ENCODE data around the gene POLD2. TPM values are rescaled to one million over a fixed set of nuclear protein-coding genes. Genes with fewer than 3 reads are reported as not detected.

Gene POLD2
- total and polyA plus RNA-seq, 2 of the 13 experiments (the other 11 are each of a cell fraction or from before 2014, with no cell fraction given) = 87.6 to 95.1 TPM

- TF ChIP-seq MTERF4 (CRISPR knock-in tag; IDR thresholded peaks at IDR 0.05) (no peak), HNRNPLL (IDR thresholded peaks at IDR 0.05; ENCODE audit: low read depth, low read length, poor library complexity, severe bottlenecking) (no peak)
Measured at GRCh38 chr7:44147026-44147991, 24.0 kb upstream of the POLD2 start (continued).

- ATAC-seq (peak; percentile 58), DNase-seq (ENCODE audit: low spot score) (no peak), FAIRE-seq (no peak)
- Histone ChIP-seq H3K9me3 (ENCODE audit: low read length) (no peaks in the 10 kb centered on the region), H3K4me3 (replicated peaks in 1 of 3; ENCODE audit: insufficient read depth in 1 of 3, low read depth in 2 of 3, low read length in 3 of 3) (no peak overlapping the region; a peak in 1 of 6 replicates), H3K27me3 (ENCODE audit: control insufficient read depth in 1 of 2, insufficient read depth in 2 of 2, low read length in 2 of 2) (peaks cover 1 to 36% of the 10 kb centered on the region in 2 experiments; a peak in 3 of 5 replicates), H3K9ac (ENCODE audit: insufficient read depth, low read depth, low read length) (no peak overlapping the region), H4K20me1 (ENCODE audit: insufficient read depth, low read length) (no peaks in the 10 kb centered on the region), H3K79me2 (ENCODE audit: insufficient read depth, low read length) (no peaks in the 10 kb centered on the region), H3K4me2 (ENCODE audit: low read depth, low read length) (no peak overlapping the region), H2AFZ (ENCODE audit: low read length) (no peak overlapping the region), H3K4me1 (ENCODE audit: insufficient read depth, low read length) (no peaks in the 10 kb centered on the region), H3K27ac (ENCODE audit: extremely low read length, insufficient read depth, low read length) (no peak overlapping the region), H3K36me3 (replicated peaks in 1 of 2; ENCODE audit: control insufficient read depth in 1 of 2, insufficient read depth in 2 of 2, low read length in 2 of 2) (no peaks in the 10 kb centered on the region)
- intact Hi-C loops (cut with micrococcal nuclease; ENCODE audit: unreplicated experiment) (no loop called here), in situ Hi-C loops (cut with HindIII; ENCODE audit: extremely low pct_ligation_motif_present, low pct_unique_long_range_greater_than_20kb) (no loop called here)
- WGBS (ENCODE audit: low lambda C conversion rate) = 54% methylated on average over 39 of the region's 65 CpGs
- no TSS peak for BruUV-seq (replicated peaks)
- POLR2A ChIA-PET = no interaction called here
- TF ChIP-seq MED13 (CRISPR knock-in tag; IDR thresholded peaks at IDR 0.05) (no peak), HNF1B (CRISPR knock-in tag; IDR thresholded peaks at IDR 0.05) (no peak), FOXA3 (CRISPR knock-in tag; IDR thresholded peaks at IDR 0.05) (no peak), SSRP1 (CRISPR knock-in tag; IDR thresholded peaks at IDR 0.05) (no peak), GPN1 (CRISPR knock-in tag; IDR thresholded peaks at IDR 0.05; ENCODE audit: borderline replicate concordance) (no peak), ESRRA (CRISPR knock-in tag; IDR thresholded peaks at IDR 0.05; ENCODE audit: low read depth) (no peak), ZNF253 (CRISPR knock-in tag; IDR thresholded peaks at IDR 0.05; ENCODE audit: borderline replicate concordance) (no peak)
- TF ChIP-seq, protein P1, sequence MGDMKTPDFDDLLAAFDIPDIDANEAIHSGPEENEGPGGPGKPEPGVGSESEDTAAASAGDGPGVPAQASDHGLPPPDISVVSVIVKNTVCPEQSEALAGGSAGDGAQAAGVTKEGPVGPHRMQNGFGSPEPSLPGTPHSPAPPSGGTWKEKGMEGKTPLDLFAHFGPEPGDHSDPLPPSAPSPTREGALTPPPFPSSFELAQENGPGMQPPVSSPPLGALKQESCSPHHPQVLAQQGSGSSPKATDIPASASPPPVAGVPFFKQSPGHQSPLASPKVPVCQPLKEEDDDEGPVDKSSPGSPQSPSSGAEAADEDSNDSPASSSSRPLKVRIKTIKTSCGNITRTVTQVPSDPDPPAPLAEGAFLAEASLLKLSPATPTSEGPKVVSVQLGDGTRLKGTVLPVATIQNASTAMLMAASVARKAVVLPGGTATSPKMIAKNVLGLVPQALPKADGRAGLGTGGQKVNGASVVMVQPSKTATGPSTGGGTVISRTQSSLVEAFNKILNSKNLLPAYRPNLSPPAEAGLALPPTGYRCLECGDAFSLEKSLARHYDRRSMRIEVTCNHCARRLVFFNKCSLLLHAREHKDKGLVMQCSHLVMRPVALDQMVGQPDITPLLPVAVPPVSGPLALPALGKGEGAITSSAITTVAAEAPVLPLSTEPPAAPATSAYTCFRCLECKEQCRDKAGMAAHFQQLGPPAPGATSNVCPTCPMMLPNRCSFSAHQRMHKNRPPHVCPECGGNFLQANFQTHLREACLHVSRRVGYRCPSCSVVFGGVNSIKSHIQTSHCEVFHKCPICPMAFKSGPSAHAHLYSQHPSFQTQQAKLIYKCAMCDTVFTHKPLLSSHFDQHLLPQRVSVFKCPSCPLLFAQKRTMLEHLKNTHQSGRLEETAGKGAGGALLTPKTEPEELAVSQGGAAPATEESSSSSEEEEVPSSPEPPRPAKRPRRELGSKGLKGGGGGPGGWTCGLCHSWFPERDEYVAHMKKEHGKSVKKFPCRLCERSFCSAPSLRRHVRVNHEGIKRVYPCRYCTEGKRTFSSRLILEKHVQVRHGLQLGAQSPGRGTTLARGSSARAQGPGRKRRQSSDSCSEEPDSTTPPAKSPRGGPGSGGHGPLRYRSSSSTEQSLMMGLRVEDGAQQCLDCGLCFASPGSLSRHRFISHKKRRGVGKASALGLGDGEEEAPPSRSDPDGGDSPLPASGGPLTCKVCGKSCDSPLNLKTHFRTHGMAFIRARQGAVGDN (CRISPR knock-in tag; IDR thresholded peaks at IDR 0.05) = peak; percentile 25; the same call in 1 of the 2 replicates
- CTCF ChIA-PET (ENCODE audit: low intra/inter-chr PET ratio, low total read pairs) = no interaction called here
Measured at GRCh38 chr7:44145969-44146911, 22.9 kb upstream of the POLD2 start.
